T follicular helper cell (primary cell): Measurements from ENCODE around the gene GPR63.

ENCODE experiments used
- DNase-seq: peaks from one replicate; pipeline ENCODE4 v3.0.0-alpha.2; 2020; ENCODE audit warnings: low read depth

Gene GPR63

DNA sequence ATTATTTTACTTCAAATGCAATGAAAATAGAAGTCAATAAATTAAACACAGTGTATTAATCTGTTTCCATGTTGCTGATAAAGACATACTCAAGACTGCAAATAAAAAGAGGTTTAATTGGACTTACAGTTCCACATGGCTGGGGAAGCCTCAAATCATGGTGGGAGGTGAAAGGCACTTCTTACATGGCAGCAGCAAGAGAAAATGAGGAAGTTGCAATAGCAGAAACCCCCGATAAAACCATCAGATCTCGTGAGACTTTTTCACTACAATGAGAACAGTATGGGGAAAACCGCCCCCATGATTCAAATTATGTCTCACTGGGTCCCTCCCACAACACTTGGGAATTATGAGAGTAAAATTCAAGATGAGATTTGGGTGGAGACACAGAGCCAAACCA is 82.2 kb downstream of the GPR63 start:
- no peak for DNase-seq

GRCh38 chr6:96749891-96750290 is 87.4 kb downstream of the GPR63 start:
- no peak for DNase-seq
